Measurements from ENCODE around the gene GLCE.

DNA sequence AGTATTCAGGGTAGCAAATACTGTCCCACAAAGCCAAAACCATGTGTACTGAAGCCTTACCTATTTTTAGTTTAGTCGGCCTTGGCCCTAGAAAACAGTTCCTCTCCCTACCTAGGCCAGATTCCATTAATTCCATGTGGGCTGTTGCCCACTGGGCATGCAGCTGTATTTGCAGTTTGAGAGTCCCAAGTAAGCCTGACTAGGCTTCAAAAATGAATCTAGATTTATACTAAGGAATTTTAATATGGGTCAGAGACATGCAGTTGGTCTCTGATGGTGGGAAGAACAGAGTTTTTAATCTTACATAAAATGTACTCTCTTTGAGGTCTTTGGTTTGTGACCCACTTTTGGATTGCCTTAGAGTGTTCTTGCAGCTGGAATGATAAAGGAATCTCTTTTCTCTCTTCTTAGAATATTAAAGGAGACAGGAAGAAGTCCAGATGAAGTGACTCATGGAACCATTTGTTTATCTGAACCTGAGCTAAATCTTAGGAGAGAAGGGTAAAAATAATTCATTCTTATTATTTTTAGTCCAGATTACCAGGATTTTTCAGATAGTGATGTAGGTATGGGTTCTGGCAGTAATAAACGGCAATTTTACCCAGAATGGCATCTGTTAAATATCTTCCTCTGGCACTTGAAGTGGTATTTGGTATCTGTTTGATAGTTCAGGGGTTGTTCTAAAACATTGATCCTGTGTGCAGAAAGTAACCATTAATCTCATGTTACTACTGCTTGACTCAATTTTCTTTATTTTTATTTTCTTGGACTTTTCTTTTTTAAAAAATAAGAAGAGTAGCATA lies 33.8 kb downstream of the GLCE start:
- TF ChIP-seq POLR2A (IDR thresholded peaks at IDR 0.05; ENCODE audit: low read depth, low read length) (no peak), POLR2AphosphoS5 (IDR thresholded peaks at IDR 0.05; ENCODE audit: low read depth, low read length) (no peak), PAX5 (IDR thresholded peaks at IDR 0.05; ENCODE audit: insufficient read depth, low read length, severe bottlenecking) (no peak)
